ENCODE measurements around the gene CYTH2. TPM values are rescaled to one million over a fixed set of nuclear protein-coding genes. Genes with fewer than 3 reads are reported as not detected.

CYTH2 gene
- polyA plus RNA-seq, 2 of the 4 experiments (the other 2 are of a cell fraction), result 33.4 to 50.5 TPM

GRCh38 chr19:48445606-48446481, 23.3 kb upstream of the CYTH2 start, which contains the start of gene GRWD1 (continued):
- TF ChIP-seq, protein P1, sequence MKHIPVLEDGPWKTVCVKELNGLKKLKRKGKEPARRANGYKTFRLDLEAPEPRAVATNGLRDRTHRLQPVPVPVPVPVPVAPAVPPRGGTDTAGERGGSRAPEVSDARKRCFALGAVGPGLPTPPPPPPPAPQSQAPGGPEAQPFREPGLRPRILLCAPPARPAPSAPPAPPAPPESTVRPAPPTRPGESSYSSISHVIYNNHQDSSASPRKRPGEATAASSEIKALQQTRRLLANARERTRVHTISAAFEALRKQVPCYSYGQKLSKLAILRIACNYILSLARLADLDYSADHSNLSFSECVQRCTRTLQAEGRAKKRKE (CRISPR knock-in tag; IDR thresholded peaks at IDR 0.05; ENCODE audit: low read depth), result no peak
- TF ChIP-seq, protein P2, sequence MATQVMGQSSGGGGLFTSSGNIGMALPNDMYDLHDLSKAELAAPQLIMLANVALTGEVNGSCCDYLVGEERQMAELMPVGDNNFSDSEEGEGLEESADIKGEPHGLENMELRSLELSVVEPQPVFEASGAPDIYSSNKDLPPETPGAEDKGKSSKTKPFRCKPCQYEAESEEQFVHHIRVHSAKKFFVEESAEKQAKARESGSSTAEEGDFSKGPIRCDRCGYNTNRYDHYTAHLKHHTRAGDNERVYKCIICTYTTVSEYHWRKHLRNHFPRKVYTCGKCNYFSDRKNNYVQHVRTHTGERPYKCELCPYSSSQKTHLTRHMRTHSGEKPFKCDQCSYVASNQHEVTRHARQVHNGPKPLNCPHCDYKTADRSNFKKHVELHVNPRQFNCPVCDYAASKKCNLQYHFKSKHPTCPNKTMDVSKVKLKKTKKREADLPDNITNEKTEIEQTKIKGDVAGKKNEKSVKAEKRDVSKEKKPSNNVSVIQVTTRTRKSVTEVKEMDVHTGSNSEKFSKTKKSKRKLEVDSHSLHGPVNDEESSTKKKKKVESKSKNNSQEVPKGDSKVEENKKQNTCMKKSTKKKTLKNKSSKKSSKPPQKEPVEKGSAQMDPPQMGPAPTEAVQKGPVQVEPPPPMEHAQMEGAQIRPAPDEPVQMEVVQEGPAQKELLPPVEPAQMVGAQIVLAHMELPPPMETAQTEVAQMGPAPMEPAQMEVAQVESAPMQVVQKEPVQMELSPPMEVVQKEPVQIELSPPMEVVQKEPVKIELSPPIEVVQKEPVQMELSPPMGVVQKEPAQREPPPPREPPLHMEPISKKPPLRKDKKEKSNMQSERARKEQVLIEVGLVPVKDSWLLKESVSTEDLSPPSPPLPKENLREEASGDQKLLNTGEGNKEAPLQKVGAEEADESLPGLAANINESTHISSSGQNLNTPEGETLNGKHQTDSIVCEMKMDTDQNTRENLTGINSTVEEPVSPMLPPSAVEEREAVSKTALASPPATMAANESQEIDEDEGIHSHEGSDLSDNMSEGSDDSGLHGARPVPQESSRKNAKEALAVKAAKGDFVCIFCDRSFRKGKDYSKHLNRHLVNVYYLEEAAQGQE (IDR thresholded peaks at IDR 0.05), result peak; percentile 93
- 0 out of 2 replicates have a peak, but pooled peaks have one; percentile 24 for TF ChIP-seq HMGXB4 (CRISPR knock-in tag; IDR thresholded peaks at IDR 0.05; ENCODE audit: borderline replicate concordance)
- TF ChIP-seq ZNF302 (CRISPR knock-in tag; IDR thresholded peaks at IDR 0.05), result no peak
- no peak for TF ChIP-seq RAD21 (conservative IDR thresholded peaks at IDR 0.05 in 1 of 2, IDR thresholded peaks at IDR 0.05 in 1 of 2)
- TF ChIP-seq MAFK (IDR thresholded peaks at IDR 0.05; ENCODE audit: partially characterized antibody), result no peak
- TF ChIP-seq EP300 (IDR thresholded peaks at IDR 0.05), result no peak
- no peak; the same call in 1 of the 2 replicates for TF ChIP-seq HOXA7 (CRISPR knock-in tag; IDR thresholded peaks at IDR 0.05)
- peak; percentile 94 for TF ChIP-seq KDM5A (IDR thresholded peaks at IDR 0.05)
- TF ChIP-seq NPAS2 (CRISPR knock-in tag; IDR thresholded peaks at IDR 0.05; ENCODE audit: borderline replicate concordance), result no peak
- no peak for TF ChIP-seq FOXS1 (CRISPR knock-in tag; IDR thresholded peaks at IDR 0.05)
- no peak for TF ChIP-seq EHMT2 (IDR thresholded peaks at IDR 0.05; ENCODE audit: low read depth)
- no peak for TF ChIP-seq RARB (CRISPR knock-in tag; IDR thresholded peaks at IDR 0.05)
- peak; percentile 24 for TF ChIP-seq CTCF (IDR thresholded peaks at IDR 0.05)
- TF ChIP-seq BCL3 (IDR thresholded peaks at IDR 0.05), result peak; percentile 67; the same call in 2 of the 3 replicates
- no peak for TF ChIP-seq SREBF2 (IDR thresholded peaks at IDR 0.05)
- no peak for TF ChIP-seq CBX2 (IDR thresholded peaks at IDR 0.05; ENCODE audit: borderline replicate concordance, low read depth)

Measured in A549 (cell line).